ENCODE results near the gene CDHR5. TPM values are rescaled to one million over a fixed set of nuclear protein-coding genes. Genes with fewer than 3 reads are reported as not detected.

The CDHR5 gene
- total and polyA plus RNA-seq, 2 of the 4 experiments (the other 2 are of a cell fraction): not detected

DNA sequence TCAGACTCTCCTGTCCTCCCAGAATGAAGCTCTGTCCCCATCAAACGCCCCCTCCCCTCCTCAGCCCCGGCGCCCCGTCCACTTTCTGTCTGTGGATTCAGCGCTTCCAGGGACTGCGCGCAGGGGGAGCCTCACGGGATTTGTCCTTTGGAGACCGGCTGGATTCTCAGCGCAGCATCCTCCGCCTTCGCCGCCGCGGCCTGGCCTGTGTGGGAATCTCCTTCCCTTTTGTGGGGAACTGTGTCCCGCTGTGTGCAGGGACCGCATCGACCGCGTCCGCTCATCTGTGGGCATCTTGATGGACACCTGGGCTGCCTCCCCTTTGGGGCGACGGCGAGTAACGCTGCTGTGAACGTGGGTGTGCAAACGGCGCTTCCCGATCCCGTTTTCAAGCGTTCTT is 3.3 kb upstream of the CDHR5 start:
- ChIA-PET POLR2A (ENCODE audit: unreplicated experiment) (no interaction called here), CTCF (no interaction called here)
- Histone ChIP-seq H2AFZ (replicated peaks; ENCODE audit: low read length, poor library complexity) (no peak overlapping the region), H4K91ac (ENCODE audit: insufficient read depth, low read depth, low read length) (no peak overlapping the region), H3K18ac (ENCODE audit: low read depth, low read length) (no peak overlapping the region), H3K4ac (ENCODE audit: low read depth, low read length) (no peak overlapping the region), H3K4me2 (ENCODE audit: low read depth, low read length) (no peak overlapping the region), H4K20me1 (ENCODE audit: insufficient read depth, low read length) (peaks cover 6% of the 10 kb centered on the region; the same call in 1 of the 2 replicates), H2BK15ac (ENCODE audit: low read depth, low read length) (no peak overlapping the region), H2BK20ac (ENCODE audit: low read depth, low read length) (no peak overlapping the region), H3K27ac (ENCODE audit: insufficient read depth, low read length) (no peak overlapping the region), H2BK5ac (ENCODE audit: low read depth, low read length, poor library complexity, severe bottlenecking) (peak overlapping the region; percentile 1), H3K9me1 (ENCODE audit: insufficient read depth, low read length) (peaks cover 5% of the 10 kb centered on the region; the same call in 1 of the 2 replicates), H4K5ac (ENCODE audit: low read depth, low read length) (no peak overlapping the region), H3K14ac (replicated peaks; ENCODE audit: low read depth, low read length) (no peak overlapping the region), H3K9ac (ENCODE audit: low read depth, low read length) (no peak overlapping the region), H2BK120ac (ENCODE audit: low read depth, low read length) (no peak overlapping the region), H4K8ac (ENCODE audit: low read depth in 2 of 2, low read length in 2 of 2) (no peak overlapping the region), H2AK5ac (ENCODE audit: low read depth, low read length) (peak overlapping the region; percentile 46; the same call in 1 of the 2 replicates), H3K56ac (ENCODE audit: extremely low read depth, insufficient read depth, low read length) (no peak overlapping the region), H3K23ac (ENCODE audit: low read depth, low read length) (peak overlapping the region; percentile 8; the same call in 1 of the 2 replicates), H3K9me3 (ENCODE audit: control insufficient read depth, insufficient read depth, low read length) (no peaks in the 10 kb centered on the region), H3K4me3 (ENCODE audit: insufficient read depth, low read depth, low read length) (no peak overlapping the region), H3K4me1 (ENCODE audit: control insufficient read depth, insufficient read depth, low read length) (peaks cover 4% of the 10 kb centered on the region; the same call in 1 of the 2 replicates), H3K27me3 (ENCODE audit: control insufficient read depth, insufficient read depth, low read length) (peaks cover 2% of the 10 kb centered on the region; the same call in 1 of the 2 replicates), H3K79me1 (ENCODE audit: low read depth in 1 of 2, low read length in 2 of 2) (no peaks in the 10 kb centered on the region), H2AK9ac (replicated peaks; ENCODE audit: low read depth, low read length, poor library complexity) (peak overlapping the region; percentile 4), H3K36me3 (ENCODE audit: control insufficient read depth, insufficient read depth, low read length) (no peaks in the 10 kb centered on the region; the same call in none of the 2 replicates)
- intact Hi-C loops (cut with micrococcal nuclease) (no loop called here), dilution Hi-C loops (cut with HindIII; ENCODE audit: low sequenced_read_pairs, unreplicated experiment) (no loop called here), in situ Hi-C loops (cut with MboI; ENCODE audit: low sequenced_read_pairs) (no loop called here)
- WGBS, 2 experiments (ENCODE audit: extremely low coverage in 2 of 2, insufficient read length in 1 of 2): 89% methylated on average over 21 of the region's 31 CpGs; no CpG with 5 or more reads in 1 of the 2 experiments
- TF ChIP-seq POLR2A (IDR thresholded peaks at IDR 0.05; ENCODE audit: low read depth, low read length): no peak
- TF ChIP-seq MXI1 (IDR thresholded peaks at IDR 0.05; ENCODE audit: borderline replicate concordance, low read depth, low read length): no peak
- TF ChIP-seq FOS (IDR thresholded peaks at IDR 0.05; ENCODE audit: low read depth, low read length): no peak
- TF ChIP-seq, protein P1, sequence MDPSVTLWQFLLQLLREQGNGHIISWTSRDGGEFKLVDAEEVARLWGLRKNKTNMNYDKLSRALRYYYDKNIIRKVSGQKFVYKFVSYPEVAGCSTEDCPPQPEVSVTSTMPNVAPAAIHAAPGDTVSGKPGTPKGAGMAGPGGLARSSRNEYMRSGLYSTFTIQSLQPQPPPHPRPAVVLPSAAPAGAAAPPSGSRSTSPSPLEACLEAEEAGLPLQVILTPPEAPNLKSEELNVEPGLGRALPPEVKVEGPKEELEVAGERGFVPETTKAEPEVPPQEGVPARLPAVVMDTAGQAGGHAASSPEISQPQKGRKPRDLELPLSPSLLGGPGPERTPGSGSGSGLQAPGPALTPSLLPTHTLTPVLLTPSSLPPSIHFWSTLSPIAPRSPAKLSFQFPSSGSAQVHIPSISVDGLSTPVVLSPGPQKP (IDR thresholded peaks at IDR 0.05; ENCODE audit: borderline replicate concordance, low read depth, low read length): no peak
- ATAC-seq (ENCODE audit: low read depth): no peak
- BruUV-seq (replicated peaks): no TSS peak
- no peak for DNase-seq

Data from IMR-90 (cell line).